K562 (cell line): ENCODE data around the gene APBA2. TPM values are rescaled to one million over a fixed set of nuclear protein-coding genes. Genes with fewer than 3 reads are reported as not detected.

Experiments used
- E4F1 ChIP-seq: fragments of 250-450 bp; sonication (Bioruptor Pico); IDR thresholded peaks from 2 replicates; pipeline ENCODE4 v1.5.0; 2021; ENCODE audit warnings: mild to moderate bottlenecking, borderline replicate concordance
- ETS1 ChIP-seq: conservative IDR thresholded peaks from 2 replicates; pipeline ENCODE4 v1.6.1; 2011; ENCODE audit warnings: low read depth, mild to moderate bottlenecking, low read length; ENCODE audit not compliant: control insufficient read depth
- FOXM1 ChIP-seq, 2 experiments: fragments of 450-650 bp in 1 of 2; sonication (generic) in 1 of 2; formaldehyde crosslinking in 1 of 2; IDR thresholded peaks; 2 replicates each; pipeline versions ENCODE4 v1.6.1 to v1.9.0; 2017 to 2022; ENCODE audit warnings: low read depth in 2 of 2, mild to moderate bottlenecking in 2 of 2, missing genetic modification reagents in 1 of 2, moderate library complexity in 1 of 2
- FOXP4 ChIP-seq: sonication (generic); formaldehyde crosslinking; IDR thresholded peaks from 2 replicates; pipeline ENCODE4 v1.8.0; 2022; ENCODE audit warnings: mild to moderate bottlenecking, missing genetic modification reagents, borderline replicate concordance
- GMEB1 ChIP-seq: fragments of 250-450 bp; sonication (Bioruptor Pico); IDR thresholded peaks from 2 replicates; pipeline ENCODE4 v1.4.0; 2020; ENCODE audit warnings: mild to moderate bottlenecking
- HCFC1 ChIP-seq: IDR thresholded peaks from 2 replicates; pipeline ENCODE4 v1.6.1; 2012; ENCODE audit warnings: low read depth, low read length, improper control_type of control experiment
- HINFP ChIP-seq: fragments of 450-650 bp; conservative IDR thresholded peaks from 2 replicates; pipeline ENCODE4 v1.6.1; 2016; ENCODE audit warnings: missing genetic modification characterization, low read depth, mild to moderate bottlenecking, control low read depth, missing compliant biosample characterization
- HIVEP1 ChIP-seq: fragments of 250-450 bp; sonication (Bioruptor Pico); IDR thresholded peaks from 2 replicates; pipeline ENCODE4 v1.4.0; 2020; ENCODE audit warnings: mild to moderate bottlenecking
- MLLT1 ChIP-seq, 2 experiments: fragments of 450-650 bp; IDR thresholded peaks; 2 replicates each; pipeline ENCODE4 v1.6.1; 2016
- SIN3B ChIP-seq: fragments of 450-650 bp; IDR thresholded peaks from 2 replicates; pipeline ENCODE4 v1.6.1; 2017; ENCODE audit warnings: low read depth, mild to moderate bottlenecking, moderate library complexity
- SMAD4 ChIP-seq: fragments of 250-450 bp; sonication (Bioruptor Pico); conservative IDR thresholded peaks from 2 replicates; pipeline ENCODE4 v1.8.0; 2021; ENCODE audit warnings: inconsistent platforms, mild to moderate bottlenecking, moderate library complexity
- TAF1 ChIP-seq: IDR thresholded peaks from 2 replicates; pipeline ENCODE4 v1.6.1; 2011; ENCODE audit warnings: mild to moderate bottlenecking, low read length, moderate library complexity; ENCODE audit not compliant: insufficient read depth, control insufficient read depth, severe bottlenecking; ENCODE audit errors: extremely low read depth
- ZNF175 ChIP-seq: fragments of 200-800 bp; sonication (Bioruptor generic); IDR thresholded peaks from 2 replicates; pipeline ENCODE4 v1.6.1; 2016; ENCODE audit warnings: low read depth, mild to moderate bottlenecking, missing genetic modification characterization, missing compliant biosample characterization
- ZNF77 ChIP-seq: fragments of 250-450 bp; sonication (Bioruptor Pico); IDR thresholded peaks from 2 replicates; pipeline ENCODE4 v1.5.0; 2020
- polyA plus RNA-seq, 8 experiments: library from polyadenylated mRNA; depleted of rRNA in 4 of 8; stranded (reverse) in 5 of 8; unstranded in 3 of 8; fragments of >200 nt; fragmentation: Nextera tagmentation in 2 of 8; fragmentation: Illumina TruSeq in 1 of 8; extraction: Ambion mirVana in 2 of 8; extraction: Trizol in 1 of 8; gene quantifications; 2 replicates each; pipeline versions ENCODE4 v1.2.1 to v1.2.3, GENCODE V29; 2011 to 2014; ENCODE audit warnings: inconsistent platforms in 1 of 8, missing spikeins in 1 of 8
- total RNA-seq, 7 experiments: library from RNA; depleted of rRNA in 6 of 7; stranded (reverse); fragments of >200 nt in 6 of 7; fragmentation: Illumina TruSeq in 2 of 7; extraction: Trizol in 2 of 7; gene quantifications; 2 replicates each; pipeline versions ENCODE4 v1.2.1 to v1.2.3, GENCODE V29; 2011 to 2021; ENCODE audit warnings: low replicate concordance in 1 of 7

APBA2 gene
- total and polyA plus RNA-seq, 9 of the 15 experiments (the other 6 are each of a cell fraction or from before 2014, with no cell fraction given): 0.24 to 40.9 (median 25.2) TPM

GRCh38 chr15:29139540-29140459, 254.0 kb downstream of the APBA2 start (continued):
- TF ChIP-seq MLLT1 (IDR thresholded peaks at IDR 0.05) (peak in 1 of 2 experiments; percentile 79; a peak in 2 of 4 replicates), SMAD4 (CRISPR knock-in tag) (no peak), E4F1 (no peak), ETS1 (no peak), ZNF77 (CRISPR knock-in tag) (no peak), HINFP (tag) (no peak), HIVEP1 (CRISPR knock-in tag) (no peak), TAF1 (no peak), HCFC1 (peak; percentile 67), FOXM1 (IDR thresholded peaks at IDR 0.05; ENCODE audit: low read depth) (no peak), FOXM1 (CRISPR knock-in tag; IDR thresholded peaks at IDR 0.05; ENCODE audit: low read depth) (no peak), GMEB1 (no peak), ZNF175 (CRISPR knock-in tag) (no peak), FOXP4 (CRISPR knock-in tag) (no peak), SIN3B (no peak)
